HepG2 (cell line): ENCODE data around the gene CCT4. TPM values are rescaled to one million over a fixed set of nuclear protein-coding genes. Genes with fewer than 3 reads are reported as not detected.

Experiments
- ARID3A ChIP-seq: IDR thresholded peaks from 2 replicates; pipeline ENCODE4 v1.6.1; 2012; ENCODE audit warnings: low read depth, low read length, improper control_type of control experiment
- BCL6 ChIP-seq: IDR thresholded peaks from 2 replicates; pipeline ENCODE4 v1.6.1; 2016; ENCODE audit warnings: missing genetic modification reagents, missing compliant biosample characterization
- CENPX ChIP-seq: sonication (generic); formaldehyde crosslinking; IDR thresholded peaks from 2 replicates; pipeline ENCODE4 v1.9.0; 2021; ENCODE audit warnings: mild to moderate bottlenecking, missing genetic modification reagents, moderate library complexity
- FOXK2 ChIP-seq: fragments of 450-650 bp; IDR thresholded peaks from 2 replicates; pipeline ENCODE4 v1.6.1; 2016
- GATAD1 ChIP-seq: IDR thresholded peaks from 2 replicates; pipeline ENCODE4 v1.6.1; 2016; ENCODE audit warnings: missing genetic modification reagents, missing compliant biosample characterization
- GTF3A ChIP-seq: sonication (generic); formaldehyde crosslinking; conservative IDR thresholded peaks from 2 replicates; pipeline ENCODE4 v1.4.0; 2020; ENCODE audit warnings: mild to moderate bottlenecking, missing genetic modification reagents
- KDM5B ChIP-seq: sonication (generic); formaldehyde crosslinking; IDR thresholded peaks from 2 replicates; pipeline ENCODE4 v1.4.0; 2020; ENCODE audit warnings: missing genetic modification reagents, mild to moderate bottlenecking, borderline replicate concordance
- KDM6A ChIP-seq: IDR thresholded peaks from 2 replicates; pipeline ENCODE4 v1.6.1; 2016; ENCODE audit warnings: low read depth
- KLF15 ChIP-seq: sonication (generic); formaldehyde crosslinking; IDR thresholded peaks from 2 replicates; pipeline ENCODE4 v1.8.1; 2023; ENCODE audit warnings: borderline replicate concordance, mild to moderate bottlenecking, inconsistent platforms, missing genetic modification reagents, mixed read lengths
- KLF6 ChIP-seq: IDR thresholded peaks from 2 replicates; pipeline ENCODE4 v1.8.0; 2016; ENCODE audit warnings: missing biosample characterization, missing genetic modification reagents
- RNF219 ChIP-seq: sonication (generic); formaldehyde crosslinking; IDR thresholded peaks from 2 replicates; pipeline ENCODE4 v1.5.0; 2020; ENCODE audit warnings: mild to moderate bottlenecking, missing genetic modification reagents
- SMAD9 ChIP-seq: sonication (generic); formaldehyde crosslinking; IDR thresholded peaks from 2 replicates; pipeline ENCODE4 v1.5.1; 2020; ENCODE audit warnings: mild to moderate bottlenecking, missing genetic modification reagents
- SOX6 ChIP-seq, 2 experiments: fragments of 450-650 bp in 1 of 2; sonication (generic) in 1 of 2; formaldehyde crosslinking in 1 of 2; IDR thresholded peaks; 2 replicates each; pipeline versions ENCODE4 v1.4.0 to v1.6.1; 2017 to 2020; ENCODE audit warnings: antibody characterized with exemption in 1 of 2, mild to moderate bottlenecking in 1 of 2, missing genetic modification reagents in 1 of 2
- SRF ChIP-seq: IDR thresholded peaks from 2 replicates; pipeline ENCODE4 v1.6.1; 2011; ENCODE audit warnings: mild to moderate bottlenecking, low read depth, low read length, moderate library complexity
- SRSF1 ChIP-seq: fragments of 200-400 bp; formaldehyde crosslinking; optimal IDR thresholded peaks from 2 replicates; pipeline ENCODE3; 2017; ENCODE audit warnings: mild to moderate bottlenecking, low read depth, low read length, moderate library complexity
- ZBTB34 ChIP-seq: sonication (generic); formaldehyde crosslinking; IDR thresholded peaks from 2 replicates; pipeline ENCODE4 v1.8.0; 2022; ENCODE audit warnings: mild to moderate bottlenecking, missing genetic modification reagents
- ZKSCAN8 ChIP-seq: IDR thresholded peaks from 2 replicates; pipeline ENCODE4 v1.6.1; 2016; ENCODE audit warnings: borderline replicate concordance, missing genetic modification reagents, missing compliant biosample characterization
- ZNF12 ChIP-seq: sonication (generic); formaldehyde crosslinking; IDR thresholded peaks from 2 replicates; pipeline ENCODE4 v1.5.0; 2020; ENCODE audit warnings: missing genetic modification reagents
- ZNF253 ChIP-seq: sonication (generic); formaldehyde crosslinking; IDR thresholded peaks from 2 replicates; pipeline ENCODE4 v1.8.0; 2022; ENCODE audit warnings: mild to moderate bottlenecking, missing genetic modification reagents, borderline replicate concordance
- ZNF292 ChIP-seq: sonication (generic); formaldehyde crosslinking; IDR thresholded peaks from 2 replicates; pipeline ENCODE4 v1.8.1; 2022; ENCODE audit warnings: mild to moderate bottlenecking, low read depth, missing genetic modification reagents, borderline replicate concordance
- ZNF577 ChIP-seq: sonication (generic); formaldehyde crosslinking; IDR thresholded peaks from 2 replicates; pipeline ENCODE4 v1.4.0; 2020; ENCODE audit warnings: mild to moderate bottlenecking, low read depth, missing genetic modification reagents, borderline replicate concordance
- ZNF713 ChIP-seq: sonication (generic); formaldehyde crosslinking; IDR thresholded peaks from 2 replicates; pipeline ENCODE4 v1.4.0; 2020; ENCODE audit warnings: mild to moderate bottlenecking, missing genetic modification reagents
- ZNF75D ChIP-seq: sonication (generic); formaldehyde crosslinking; IDR thresholded peaks from 2 replicates; pipeline ENCODE4 v1.8.1; 2023; ENCODE audit warnings: missing genetic modification reagents, mild to moderate bottlenecking, borderline replicate concordance
- polyA plus RNA-seq, 8 experiments: library from polyadenylated mRNA; depleted of rRNA in 3 of 8; stranded (reverse) in 7 of 8; unstranded in 1 of 8; fragments of >200 nt; fragmentation: Illumina TruSeq in 4 of 8; extraction: Trizol in 4 of 8; gene quantifications; 2 replicates each; pipeline versions ENCODE4 v1.2.1 to v1.2.3, GENCODE V29; 2011 to 2016; ENCODE audit warnings: low read depth in 4 of 8, missing spikeins in 1 of 8, mixed read lengths in 1 of 8; ENCODE audit not compliant: insufficient read depth in 1 of 8
- total RNA-seq, 5 experiments: library from RNA; depleted of rRNA; stranded (reverse); fragments of >200 nt; fragmentation: Illumina TruSeq; extraction: Trizol; gene quantifications; 2 replicates each; pipeline ENCODE4 v1.2.3, GENCODE V29; 2016; ENCODE audit warnings: low read depth in 1 of 5

CCT4 gene
- total and polyA plus RNA-seq, 2 of the 13 experiments (the other 11 are each of a cell fraction or from before 2014, with no cell fraction given) = 138 to 340 TPM

GRCh38 chr2:61888267-61889055 lies at the start of gene CCT4 (continued):
- peak; percentile 80; the same call in 1 of the 2 replicates for TF ChIP-seq GTF3A (CRISPR knock-in tag)
- TF ChIP-seq KLF6 (CRISPR knock-in tag) = peak; percentile 92
- TF ChIP-seq SRSF1 = peak; percentile 94
- TF ChIP-seq ZNF577 (CRISPR knock-in tag) = peak; percentile 67; the same call in 1 of the 2 replicates
- TF ChIP-seq ZNF75D (CRISPR knock-in tag) = no peak
- peak; percentile 46; the same call in 1 of the 2 replicates for TF ChIP-seq SRF
- TF ChIP-seq SOX6 (IDR thresholded peaks at IDR 0.05) = no peak
- TF ChIP-seq SOX6 (CRISPR knock-in tag; IDR thresholded peaks at IDR 0.05) = peak; percentile 84
- TF ChIP-seq KDM6A = no peak; the same call in 1 of the 2 replicates
- peak; percentile 26; the same call in 1 of the 2 replicates for TF ChIP-seq ARID3A
- TF ChIP-seq KDM5B = peak; percentile 98
- no peak for TF ChIP-seq CENPX (CRISPR knock-in tag)
- peak; percentile 39; the same call in 1 of the 2 replicates for TF ChIP-seq ZNF713 (CRISPR knock-in tag)
- TF ChIP-seq SMAD9 (CRISPR knock-in tag) = no peak
- TF ChIP-seq ZKSCAN8 (CRISPR knock-in tag) = peak; percentile 86
- TF ChIP-seq ZNF12 (CRISPR knock-in tag) = no peak
- no peak for TF ChIP-seq RNF219 (CRISPR knock-in tag)
- peak; percentile 97 for TF ChIP-seq ZNF253 (CRISPR knock-in tag)
- peak; percentile 9; the same call in 1 of the 2 replicates for TF ChIP-seq FOXK2
- peak; percentile 69 for TF ChIP-seq BCL6 (CRISPR knock-in tag)
- peak; percentile 89; the same call in 1 of the 2 replicates for TF ChIP-seq KLF15
- TF ChIP-seq ZBTB34 (CRISPR knock-in tag) = peak; percentile 70; the same call in 1 of the 2 replicates
- peak; percentile 71; the same call in 1 of the 2 replicates for TF ChIP-seq ZNF292 (CRISPR knock-in tag)
- TF ChIP-seq GATAD1 = peak; percentile 99
